NT2/D1 (cell line): Measurements from ENCODE around the gene LLGL2.
A peak's percentile ranks its signal among the peaks of the same experiment; 100 is the strongest.

Source experiments
- DNase-seq: peaks from one replicate; pipeline ENCODE4 v3.0.0-alpha.2; 2011; ENCODE audit warnings: low read depth, low spot score
- H3K27me3 ChIP-seq: 2 replicates; pipeline ENCODE4 v1.6.0; 2011; ENCODE audit warnings: mild to moderate bottlenecking; ENCODE audit not compliant: insufficient read length, insufficient read depth
- H3K36me3 ChIP-seq: 2 replicates; pipeline ENCODE4 v1.6.1; 2011; ENCODE audit warnings: mild to moderate bottlenecking, low read length, mixed read lengths; ENCODE audit not compliant: insufficient read depth, insufficient read length
- H3K4me1 ChIP-seq: 2 replicates; pipeline ENCODE4 v1.5.1; 2011; ENCODE audit not compliant: insufficient read depth, insufficient read length
- H3K4me3 ChIP-seq: 2 replicates; pipeline ENCODE4 v1.5.1; 2011; ENCODE audit warnings: low read depth; ENCODE audit not compliant: insufficient read length
- H3K9ac ChIP-seq: 2 replicates; pipeline ENCODE4 v1.6.0; 2011; ENCODE audit warnings: low read depth; ENCODE audit not compliant: insufficient read length
- H3K9me3 ChIP-seq: 2 replicates; pipeline ENCODE4 v1.5.1; 2011; ENCODE audit warnings: mild to moderate bottlenecking, low read length; ENCODE audit not compliant: insufficient read depth
- SUZ12 ChIP-seq: IDR thresholded peaks from 2 replicates; pipeline ENCODE4 v1.6.1; 2011; ENCODE audit not compliant: insufficient read length, insufficient read depth; ENCODE audit errors: extremely low read depth
- YY1 ChIP-seq: IDR thresholded peaks from 2 replicates; pipeline ENCODE4 v1.6.1; 2011; ENCODE audit not compliant: insufficient read length, insufficient read depth
- ZNF274 ChIP-seq: IDR thresholded peaks from 2 replicates; pipeline ENCODE4 v1.6.1; 2011; ENCODE audit warnings: mild to moderate bottlenecking, low read depth, low read length

Gene LLGL2

DNA sequence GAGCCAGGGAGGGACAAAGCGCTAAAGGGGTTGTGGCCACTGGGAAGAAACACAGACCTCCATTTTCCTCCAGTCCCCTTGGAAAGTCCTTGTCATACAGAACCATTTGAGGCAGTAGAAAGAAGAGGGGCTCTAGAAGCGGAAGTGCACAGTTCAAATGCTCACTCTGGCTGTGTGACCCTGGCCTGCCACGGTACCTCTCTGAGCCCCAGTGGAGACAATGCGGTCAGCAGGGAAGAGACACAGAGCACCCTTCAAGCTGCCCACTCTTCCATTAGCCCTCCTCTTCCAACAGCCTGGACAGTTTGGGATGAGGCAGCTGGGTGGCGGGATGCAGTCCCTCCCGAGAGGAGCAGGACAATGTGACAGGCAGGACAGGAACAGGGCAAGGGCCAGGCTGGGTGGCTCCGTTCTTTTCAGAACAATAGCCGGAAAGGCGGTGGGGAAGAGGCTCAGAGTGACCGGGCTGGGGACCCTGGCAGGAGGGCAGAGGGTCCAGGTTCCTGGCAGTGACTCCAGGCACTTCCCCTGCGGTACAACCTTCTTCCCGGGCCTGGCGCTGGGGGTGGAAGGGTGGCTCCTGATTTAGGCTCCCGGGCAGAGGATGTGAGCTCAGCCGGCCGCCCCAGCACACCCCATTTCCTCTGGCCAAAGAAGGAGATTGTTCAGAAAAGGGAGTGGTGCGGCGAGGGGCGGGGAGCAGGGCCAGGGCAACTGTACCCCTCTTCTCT is 15.8 kb upstream of the LLGL2 start:
- H3K9ac ChIP-seq, result no peak overlapping the region
- no peak for DNase-seq
- no peaks in the 10 kb centered on the region for H3K27me3 ChIP-seq
- H3K36me3 ChIP-seq, result peaks cover 86% of the 10 kb centered on the region
- no peak overlapping the region for H3K4me3 ChIP-seq
- peaks cover 22% of the 10 kb centered on the region for H3K4me1 ChIP-seq
- no peak for TF ChIP-seq SUZ12
- TF ChIP-seq ZNF274, result no peak
- TF ChIP-seq YY1, result no peak
- no peaks in the 10 kb centered on the region for H3K9me3 ChIP-seq

DNA sequence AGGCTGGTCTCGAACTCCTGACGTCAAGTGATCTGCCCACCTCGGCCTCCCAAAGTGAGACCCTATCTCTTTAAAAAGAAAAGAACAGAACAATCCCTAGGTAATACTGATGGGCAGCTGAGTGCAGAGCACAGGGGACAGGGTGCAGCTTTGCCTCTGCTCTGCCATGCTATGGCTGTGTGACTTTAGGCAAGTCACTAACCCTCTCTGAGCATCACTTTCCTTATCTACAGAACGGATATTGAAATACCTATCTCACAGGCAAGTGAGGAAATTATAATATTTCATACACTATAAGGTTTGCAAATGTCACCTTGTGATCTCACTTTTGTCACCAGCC is 14.3 kb upstream of the LLGL2 start:
- H3K9ac ChIP-seq, result no peak overlapping the region
- H3K27me3 ChIP-seq, result no peaks in the 10 kb centered on the region
- no peak for DNase-seq
- peaks cover 22% of the 10 kb centered on the region for H3K4me1 ChIP-seq
- H3K4me3 ChIP-seq, result no peak overlapping the region
- H3K36me3 ChIP-seq, result peaks cover 71% of the 10 kb centered on the region
- TF ChIP-seq SUZ12 (no peak), ZNF274 (no peak), YY1 (no peak)
- H3K9me3 ChIP-seq, result no peaks in the 10 kb centered on the region

- DNase-seq, result no peak
Observed at GRCh38 chr17:75511610-75512575, 13.6 kb upstream of the LLGL2 start.

GRCh38 chr17:75512926-75513640 is 12.4 kb upstream of the LLGL2 start:
- H3K4me1 ChIP-seq, result peaks cover 26% of the 10 kb centered on the region
- no peak overlapping the region for H3K4me3 ChIP-seq
- H3K9me3 ChIP-seq, result no peaks in the 10 kb centered on the region
- no peaks in the 10 kb centered on the region for H3K27me3 ChIP-seq
- TF ChIP-seq YY1 (no peak), SUZ12 (no peak), ZNF274 (no peak)
- no peak overlapping the region for H3K9ac ChIP-seq
- no peak for DNase-seq
- peaks cover 63% of the 10 kb centered on the region for H3K36me3 ChIP-seq

More at GRCh38 chr17:75511610-75512575, 13.6 kb upstream of the LLGL2 start:
- peaks cover 64% of the 10 kb centered on the region for H3K36me3 ChIP-seq
- H3K27me3 ChIP-seq, result no peaks in the 10 kb centered on the region
- peaks cover 22% of the 10 kb centered on the region for H3K4me1 ChIP-seq
- H3K9ac ChIP-seq, result peak overlapping the region; percentile 23
- H3K4me3 ChIP-seq, result no peak overlapping the region
- no peaks in the 10 kb centered on the region for H3K9me3 ChIP-seq
- TF ChIP-seq YY1 (no peak), ZNF274 (no peak), SUZ12 (no peak)

GRCh38 chr17:75513641-75514000 is 11.9 kb upstream of the LLGL2 start:
- H3K9me3 ChIP-seq, result no peaks in the 10 kb centered on the region
- DNase-seq, result no peak
- H3K4me3 ChIP-seq, result peak overlapping the region; percentile 77
- TF ChIP-seq ZNF274 (no peak), YY1 (no peak), SUZ12 (no peak)
- no peaks in the 10 kb centered on the region for H3K27me3 ChIP-seq
- peak overlapping the region; percentile 89 for H3K9ac ChIP-seq
- H3K36me3 ChIP-seq, result peaks cover 63% of the 10 kb centered on the region
- H3K4me1 ChIP-seq, result peaks cover 22% of the 10 kb centered on the region

DNA sequence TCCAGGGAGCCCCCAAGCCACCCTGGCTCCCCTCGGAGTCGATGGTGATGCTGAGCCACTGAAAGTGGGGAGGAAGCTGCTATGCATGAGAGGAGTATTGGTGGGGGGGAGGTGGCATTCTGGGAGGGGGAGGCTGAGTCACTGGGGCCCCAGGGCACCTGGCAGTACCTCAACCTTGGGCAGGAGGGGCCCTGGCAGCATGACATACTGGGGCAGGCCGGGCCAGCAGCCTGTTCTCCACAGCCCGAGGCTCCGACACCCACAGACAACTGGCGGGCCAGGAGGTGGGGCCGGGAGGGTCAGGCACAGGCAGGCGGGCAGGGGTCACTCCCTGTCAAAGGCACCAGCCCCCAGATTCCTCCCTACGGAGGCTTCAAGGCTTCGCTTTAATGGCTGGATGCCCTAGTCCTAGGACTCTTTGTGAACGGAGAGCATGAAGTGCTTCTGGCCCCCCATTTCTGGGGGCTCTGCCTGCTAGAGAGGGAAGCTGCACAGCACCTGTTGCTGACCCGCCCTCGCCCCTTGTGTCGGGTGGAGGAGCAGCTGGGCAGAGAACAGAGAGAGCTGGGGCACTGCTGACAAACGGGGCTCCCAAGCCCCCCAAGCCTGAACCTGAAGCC is 11.1 kb upstream of the LLGL2 start:
- H3K4me3 ChIP-seq, result peak overlapping the region; percentile 77
- TF ChIP-seq ZNF274 (no peak), YY1 (no peak), SUZ12 (no peak)
- peaks cover 16% of the 10 kb centered on the region for H3K4me1 ChIP-seq

More for the DNA sequence above, 11.1 kb upstream of the LLGL2 start:
- Histone ChIP-seq H3K27me3 (no peaks in the 10 kb centered on the region), H3K9me3 (no peaks in the 10 kb centered on the region), H3K36me3 (peaks cover 63% of the 10 kb centered on the region), H3K9ac (peak overlapping the region; percentile 89)
- no peak for DNase-seq
